ENCODE measurements around the gene OOSP4B. TPM values are rescaled to one million over a fixed set of nuclear protein-coding genes. Genes with fewer than 3 reads are reported as not detected.
"Not testable (repeated sequence)": the region's sequence is repeated elsewhere in the genome, so short reads cannot be mapped to it uniquely, and the experiment has no call there.

OOSP4B gene
- total RNA-seq, 2 experiments from 2014 or later = not detected

DNA sequence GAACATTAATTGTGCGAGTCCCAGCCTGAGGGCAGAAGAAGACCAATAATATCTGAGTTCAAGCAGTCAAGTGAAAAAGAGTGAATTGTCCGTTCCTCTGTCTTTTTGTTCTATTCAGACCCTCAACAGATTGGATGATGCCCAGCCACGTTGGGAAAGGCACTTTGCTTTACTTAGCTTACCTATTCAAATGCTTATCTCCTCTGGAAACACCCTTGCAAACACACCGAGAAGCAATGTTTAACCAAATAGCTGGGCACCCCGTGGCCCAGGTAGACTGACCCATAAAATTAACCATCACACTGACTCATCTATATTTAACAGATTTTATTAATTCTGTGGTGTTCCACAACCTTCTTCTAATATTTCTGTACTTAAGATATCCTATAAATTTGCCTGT is 43.9 kb upstream of the OOSP4B start:
- ATAC-seq (ENCODE audit: poor library complexity) (no peak), DNase-seq (no peak)
- Histone ChIP-seq H3K27ac (ENCODE audit: low read depth in 1 of 2, low read length in 2 of 2) (no peak overlapping the region), H3K9me3 (ENCODE audit: control insufficient read depth in 1 of 2, insufficient read depth in 1 of 2, low read length in 2 of 2) (no peaks in the 10 kb centered on the region), H3K27me3 (ENCODE audit: control insufficient read depth in 1 of 2, insufficient read depth in 2 of 2, low read length in 2 of 2) (no peaks in the 10 kb centered on the region), H3K4me3 (ENCODE audit: low read length) (no peak overlapping the region), H3K4me1 (ENCODE audit: insufficient read depth, low read length) (no peaks in the 10 kb centered on the region), H3K36me3 (ENCODE audit: insufficient read depth, low read length) (no peaks in the 10 kb centered on the region)
- Mint-ChIP-seq H3K27ac (no peak overlapping the region), H3K9me3 (no peaks in the 10 kb centered on the region), H3K4me1 (ENCODE audit: low read depth) (no peaks in the 10 kb centered on the region), H3K4me3 (no peak overlapping the region), H3K36me3 (ENCODE audit: low read depth) (no peaks in the 10 kb centered on the region), H3K27me3 (peaks cover 6% of the 10 kb centered on the region)
- CTCF ChIA-PET = interaction anchor here (0.9 kb wide), 1 partner anchor 22 kb away, joined by 3 read pairs; no protein-coding TSS in a partner anchor
- TF ChIP-seq, protein P1, sequence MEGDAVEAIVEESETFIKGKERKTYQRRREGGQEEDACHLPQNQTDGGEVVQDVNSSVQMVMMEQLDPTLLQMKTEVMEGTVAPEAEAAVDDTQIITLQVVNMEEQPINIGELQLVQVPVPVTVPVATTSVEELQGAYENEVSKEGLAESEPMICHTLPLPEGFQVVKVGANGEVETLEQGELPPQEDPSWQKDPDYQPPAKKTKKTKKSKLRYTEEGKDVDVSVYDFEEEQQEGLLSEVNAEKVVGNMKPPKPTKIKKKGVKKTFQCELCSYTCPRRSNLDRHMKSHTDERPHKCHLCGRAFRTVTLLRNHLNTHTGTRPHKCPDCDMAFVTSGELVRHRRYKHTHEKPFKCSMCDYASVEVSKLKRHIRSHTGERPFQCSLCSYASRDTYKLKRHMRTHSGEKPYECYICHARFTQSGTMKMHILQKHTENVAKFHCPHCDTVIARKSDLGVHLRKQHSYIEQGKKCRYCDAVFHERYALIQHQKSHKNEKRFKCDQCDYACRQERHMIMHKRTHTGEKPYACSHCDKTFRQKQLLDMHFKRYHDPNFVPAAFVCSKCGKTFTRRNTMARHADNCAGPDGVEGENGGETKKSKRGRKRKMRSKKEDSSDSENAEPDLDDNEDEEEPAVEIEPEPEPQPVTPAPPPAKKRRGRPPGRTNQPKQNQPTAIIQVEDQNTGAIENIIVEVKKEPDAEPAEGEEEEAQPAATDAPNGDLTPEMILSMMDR (IDR thresholded peaks at IDR 0.05) = no peak
- POLR2A ChIA-PET = no interaction called here
- intact Hi-C loops (cut with DNase I, micrococcal nuclease) = no loop called here

DNA sequence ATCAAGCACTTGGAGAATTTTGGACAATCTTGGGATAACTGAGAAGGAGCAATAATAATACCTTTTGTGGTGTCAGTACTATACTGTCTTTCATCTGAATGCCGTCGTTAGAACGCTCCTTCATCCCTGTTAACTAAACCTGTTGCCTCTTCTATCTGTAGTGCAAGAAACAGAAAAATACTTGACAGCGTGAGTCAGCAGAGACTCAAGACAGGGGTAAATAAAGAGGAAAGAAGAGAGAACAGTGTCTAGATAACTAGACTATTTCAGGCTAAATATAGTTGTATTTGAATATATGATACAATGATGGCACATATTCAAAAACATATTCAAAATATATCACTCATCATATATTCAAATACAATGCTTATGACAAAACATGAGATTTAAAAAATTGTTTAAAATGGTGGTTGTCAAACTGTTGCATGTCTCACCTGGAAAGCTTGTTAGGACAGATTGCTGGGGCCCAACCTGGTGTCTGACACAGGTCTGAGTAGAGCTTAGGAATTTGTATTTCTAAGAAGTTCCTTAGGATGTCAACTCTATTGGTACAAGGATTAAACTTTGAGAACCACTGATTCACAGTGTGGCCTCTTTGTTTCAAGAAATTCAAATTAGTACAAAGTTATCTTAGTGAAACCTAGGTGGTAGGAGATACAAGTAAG is 35.7 kb upstream of the OOSP4B start:
- no peak overlapping the region for H3K27ac Mint-ChIP-seq
- ChIA-PET POLR2A (no interaction called here), CTCF (no interaction called here)
- DNase-seq (no peak), ATAC-seq (ENCODE audit: poor library complexity) (no peak)
- H3K4me1 Mint-ChIP-seq (ENCODE audit: low read depth) = no peaks in the 10 kb centered on the region
- intact Hi-C loops (cut with DNase I, micrococcal nuclease) = loop anchor here in 1 of 2 experiments (10.0 kb wide), 1 partner anchor 56 kb away; no protein-coding TSS in a partner anchor
- Histone ChIP-seq H3K4me3 (ENCODE audit: low read length) (no peak overlapping the region), H3K36me3 (ENCODE audit: insufficient read depth, low read length) (no peaks in the 10 kb centered on the region), H3K27me3 (ENCODE audit: control insufficient read depth in 1 of 2, insufficient read depth in 2 of 2, low read length in 2 of 2) (peaks cover 0 to 3% of the 10 kb centered on the region in 2 experiments), H3K27ac (ENCODE audit: low read depth in 1 of 2, low read length in 2 of 2) (no peak overlapping the region), H3K9me3 (ENCODE audit: control insufficient read depth in 1 of 2, insufficient read depth in 1 of 2, low read length in 2 of 2) (no peaks in the 10 kb centered on the region), H3K4me1 (ENCODE audit: insufficient read depth, low read length) (no peaks in the 10 kb centered on the region)
- peaks cover 1% of the 10 kb centered on the region for H3K27me3 Mint-ChIP-seq
- H3K36me3 Mint-ChIP-seq (ENCODE audit: low read depth) = no peaks in the 10 kb centered on the region
- H3K9me3 Mint-ChIP-seq = no peaks in the 10 kb centered on the region
- no peak overlapping the region for H3K4me3 Mint-ChIP-seq
- TF ChIP-seq, protein P1 (IDR thresholded peaks at IDR 0.05) = no peak

DNA sequence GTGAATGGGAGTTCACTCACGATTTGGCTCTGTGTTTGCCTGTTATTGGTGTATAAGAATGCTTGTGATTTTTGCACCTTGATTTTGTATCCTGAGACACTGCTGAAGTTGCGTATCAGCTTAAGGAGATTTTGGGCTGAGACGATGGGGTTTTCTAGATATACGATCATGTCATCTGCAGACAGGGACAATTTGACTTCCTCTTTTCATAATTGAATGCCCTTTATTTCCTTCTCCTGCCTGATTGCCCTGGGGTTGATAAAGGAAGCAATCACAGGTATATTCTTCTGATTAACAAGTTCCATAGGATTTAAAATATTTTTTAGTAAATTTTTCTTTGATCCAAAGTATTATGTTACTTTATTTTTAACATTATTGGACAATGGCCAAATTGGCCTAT is 34.9 kb upstream of the OOSP4B start:
- H3K4me3 ChIP-seq (ENCODE audit: low read length) = not testable (repeated sequence)

DNA sequence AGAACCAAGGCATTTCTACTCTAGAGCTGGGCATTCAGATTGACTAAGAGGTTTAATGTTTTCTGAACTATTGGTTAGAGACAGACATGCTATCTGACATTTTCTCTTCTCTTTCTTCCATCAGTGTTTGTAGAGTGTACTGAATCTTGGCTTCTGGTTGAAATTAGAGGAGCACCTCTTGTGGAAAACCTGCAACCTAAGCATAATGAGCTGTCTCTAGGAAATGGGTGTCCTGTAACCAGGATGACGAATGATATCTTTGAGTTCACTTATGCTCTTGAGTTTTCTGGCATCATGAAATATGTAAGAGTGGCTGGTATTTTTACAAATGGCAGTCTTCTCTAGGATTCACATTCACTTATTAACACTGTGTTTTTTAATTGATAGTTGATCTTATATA is 33.8 kb upstream of the OOSP4B start:
- ATAC-seq (ENCODE audit: poor library complexity) (no peak), DNase-seq (no peak)
- Mint-ChIP-seq H3K27me3 (peaks cover 6% of the 10 kb centered on the region), H3K9me3 (no peaks in the 10 kb centered on the region), H3K36me3 (ENCODE audit: low read depth) (no peaks in the 10 kb centered on the region), H3K4me3 (no peak overlapping the region), H3K27ac (no peak overlapping the region), H3K4me1 (ENCODE audit: low read depth) (no peaks in the 10 kb centered on the region)
- H3K27me3 ChIP-seq (ENCODE audit: control insufficient read depth in 1 of 2, insufficient read depth in 2 of 2, low read length in 2 of 2) = peaks cover 0 to 3% of the 10 kb centered on the region in 2 experiments
- intact Hi-C loops (cut with DNase I, micrococcal nuclease) = loop anchor here (1.0 to 10.0 kb wide), 2 partner anchors 30 to 58 kb away; no protein-coding TSS in a partner anchor
- no peaks in the 10 kb centered on the region for H3K4me1 ChIP-seq (ENCODE audit: insufficient read depth, low read length)
- H3K36me3 ChIP-seq (ENCODE audit: insufficient read depth, low read length) = no peaks in the 10 kb centered on the region
- ChIA-PET CTCF (no interaction called here), POLR2A (no interaction called here)
- TF ChIP-seq, protein P1 (IDR thresholded peaks at IDR 0.05) = no peak
- no peak overlapping the region for H3K27ac ChIP-seq (ENCODE audit: low read depth in 1 of 2, low read length in 2 of 2)
- H3K4me3 ChIP-seq (ENCODE audit: low read length) = no peak overlapping the region
- H3K9me3 ChIP-seq (ENCODE audit: control insufficient read depth in 1 of 2, insufficient read depth in 1 of 2, low read length in 2 of 2) = no peaks in the 10 kb centered on the region

More for the DNA sequence above, 34.9 kb upstream of the OOSP4B start:
- H3K36me3 ChIP-seq (ENCODE audit: insufficient read depth, low read length); CTCF ChIA-PET; H3K27ac ChIP-seq (ENCODE audit: low read depth in 1 of 2, low read length in 2 of 2); H3K4me1 Mint-ChIP-seq (ENCODE audit: low read depth); DNase-seq; H3K27ac Mint-ChIP-seq; ATAC-seq (ENCODE audit: poor library complexity); H3K27me3 ChIP-seq (ENCODE audit: control insufficient read depth in 1 of 2, insufficient read depth in 2 of 2, low read length in 2 of 2); H3K4me1 ChIP-seq (ENCODE audit: insufficient read depth, low read length); H3K36me3 Mint-ChIP-seq (ENCODE audit: low read depth); H3K4me3 Mint-ChIP-seq; H3K9me3 Mint-ChIP-seq; POLR2A ChIA-PET; H3K27me3 Mint-ChIP-seq; H3K9me3 ChIP-seq (ENCODE audit: control insufficient read depth in 1 of 2, insufficient read depth in 1 of 2, low read length in 2 of 2): not testable (repeated sequence)
- intact Hi-C loops (cut with DNase I, micrococcal nuclease) = loop anchor here in 1 of 2 experiments (10.0 kb wide), 1 partner anchor 57 kb away; no protein-coding TSS in a partner anchor
